GM12891 (cell line): ENCODE data around the gene GPS1.

Experiments used
- PAX5 ChIP-seq: IDR thresholded peaks from 2 replicates; pipeline ENCODE4 v1.6.1; 2011; ENCODE audit warnings: low read length, moderate library complexity, mild to moderate bottlenecking; ENCODE audit not compliant: insufficient read depth, severe bottlenecking
- POLR2A ChIP-seq: IDR thresholded peaks from 2 replicates; pipeline ENCODE4 v1.6.1; 2011; ENCODE audit warnings: low read depth, low read length, control low read depth
- POLR2AphosphoS5 ChIP-seq: IDR thresholded peaks from 2 replicates; pipeline ENCODE4 v1.6.1; 2011; ENCODE audit warnings: low read depth, low read length, control low read depth
- SPI1 ChIP-seq: IDR thresholded peaks from 2 replicates; pipeline ENCODE4 v1.6.1; 2011; ENCODE audit warnings: low read depth, low read length, control low read depth
- TAF1 ChIP-seq: IDR thresholded peaks from 2 replicates; pipeline ENCODE4 v1.6.1; 2011; ENCODE audit warnings: low read depth, low read length, control low read depth

- TF ChIP-seq POLR2AphosphoS5 (no peak), POLR2A (no peak), TAF1 (no peak), PAX5 (no peak), SPI1 (no peak)
Observed at GRCh38 chr17:82097184-82097918, 45.7 kb downstream of the GPS1 start.
